HepG2 (cell line): ENCODE results near the gene CDC26. TPM values are rescaled to one million over a fixed set of nuclear protein-coding genes. Genes with fewer than 3 reads are reported as not detected.

ENCODE experiments used
- FOXA3 ChIP-seq: IDR thresholded peaks from 2 replicates; pipeline ENCODE4 v1.6.1; 2016; ENCODE audit warnings: missing genetic modification reagents, missing compliant biosample characterization
- GLI4 ChIP-seq: sonication (generic); formaldehyde crosslinking; IDR thresholded peaks from 2 replicates; pipeline ENCODE4 v1.5.1; 2020; ENCODE audit warnings: missing genetic modification reagents, mild to moderate bottlenecking, moderate library complexity, borderline replicate concordance
- HNRNPK ChIP-seq: fragments of 200-400 bp; formaldehyde crosslinking; IDR thresholded peaks from 2 replicates; pipeline ENCODE4 v1.6.1; 2018; ENCODE audit warnings: low read length, low read depth, moderate library complexity, mild to moderate bottlenecking; ENCODE audit not compliant: poor library complexity, severe bottlenecking
- KLF9 ChIP-seq: IDR thresholded peaks from 2 replicates; pipeline ENCODE4 v1.6.1; 2016; ENCODE audit warnings: low read depth
- NAIF1 ChIP-seq: sonication (generic); formaldehyde crosslinking; IDR thresholded peaks from 2 replicates; pipeline ENCODE4 v1.5.0; 2020; ENCODE audit warnings: mild to moderate bottlenecking, missing genetic modification reagents, borderline replicate concordance
- NCOA1 ChIP-seq: sonication (generic); formaldehyde crosslinking; IDR thresholded peaks from 2 replicates; pipeline ENCODE4 v1.9.0; 2021; ENCODE audit warnings: missing genetic modification reagents
- NFE2L1 ChIP-seq: sonication (generic); formaldehyde crosslinking; IDR thresholded peaks from 2 replicates; pipeline ENCODE4 v1.4.0; 2020; ENCODE audit warnings: missing genetic modification reagents, mild to moderate bottlenecking, borderline replicate concordance
- PITX1 ChIP-seq: sonication (generic); formaldehyde crosslinking; IDR thresholded peaks from 2 replicates; pipeline ENCODE4 v1.5.1; 2020; ENCODE audit warnings: mild to moderate bottlenecking, missing genetic modification reagents
- SIN3A ChIP-seq: IDR thresholded peaks from 2 replicates; pipeline ENCODE4 v1.6.1; 2011; ENCODE audit warnings: low read depth, mild to moderate bottlenecking, control low read depth, low read length, borderline replicate concordance
- SIX4 ChIP-seq: sonication (generic); formaldehyde crosslinking; IDR thresholded peaks from 2 replicates; pipeline ENCODE4 v1.4.0; 2020; ENCODE audit warnings: missing genetic modification reagents
- SSRP1 ChIP-seq: IDR thresholded peaks from 2 replicates; pipeline ENCODE4 v1.6.1; 2016; ENCODE audit warnings: control low read depth
- TARDBP ChIP-seq: sonication (generic); formaldehyde crosslinking; IDR thresholded peaks from 2 replicates; pipeline ENCODE4 v1.8.0; 2022; ENCODE audit warnings: mild to moderate bottlenecking, missing genetic modification reagents
- ZBTB8A ChIP-seq: sonication (generic); formaldehyde crosslinking; IDR thresholded peaks from 2 replicates; pipeline ENCODE4 v1.4.0; 2020; ENCODE audit warnings: mild to moderate bottlenecking, low read depth, missing genetic modification reagents, borderline replicate concordance
- ZFP36L1 ChIP-seq: sonication (generic); formaldehyde crosslinking; IDR thresholded peaks from 2 replicates; pipeline ENCODE4 v1.8.0; 2022; ENCODE audit warnings: mild to moderate bottlenecking, missing genetic modification reagents, moderate library complexity
- ZNF382 ChIP-seq: sonication (generic); formaldehyde crosslinking; IDR thresholded peaks from 2 replicates; pipeline ENCODE4 v1.5.0; 2020; ENCODE audit warnings: missing genetic modification reagents, mild to moderate bottlenecking, borderline replicate concordance
- ZNF615 ChIP-seq: sonication (generic); formaldehyde crosslinking; IDR thresholded peaks from 2 replicates; pipeline ENCODE4 v1.5.0; 2020; ENCODE audit warnings: mild to moderate bottlenecking, missing genetic modification reagents, borderline replicate concordance
- polyA plus RNA-seq, 8 experiments: library from polyadenylated mRNA; depleted of rRNA in 3 of 8; stranded (reverse) in 7 of 8; unstranded in 1 of 8; fragments of >200 nt; fragmentation: Illumina TruSeq in 4 of 8; extraction: Trizol in 4 of 8; gene quantifications; 2 replicates each; pipeline versions ENCODE4 v1.2.1 to v1.2.3, GENCODE V29; 2011 to 2016; ENCODE audit warnings: low read depth in 4 of 8, missing spikeins in 1 of 8, mixed read lengths in 1 of 8; ENCODE audit not compliant: insufficient read depth in 1 of 8
- total RNA-seq, 5 experiments: library from RNA; depleted of rRNA; stranded (reverse); fragments of >200 nt; fragmentation: Illumina TruSeq; extraction: Trizol; gene quantifications; 2 replicates each; pipeline ENCODE4 v1.2.3, GENCODE V29; 2016; ENCODE audit warnings: low read depth in 1 of 5
- TF ChIP-seq, protein P1 (sequence below): sonication (generic); formaldehyde crosslinking; IDR thresholded peaks from 2 replicates; pipeline ENCODE4; 2020; ENCODE audit warnings: missing genetic modification reagents, mild to moderate bottlenecking, borderline replicate concordance
- TF ChIP-seq, protein P2 (sequence below): sonication (generic); formaldehyde crosslinking; IDR thresholded peaks from 2 replicates; pipeline ENCODE4 v1.4.0; 2020; ENCODE audit warnings: missing genetic modification reagents
- TF ChIP-seq, protein P3 (sequence below): sonication (generic); formaldehyde crosslinking; IDR thresholded peaks from 2 replicates; pipeline ENCODE4 v1.4.0; 2020; ENCODE audit warnings: missing genetic modification reagents, mild to moderate bottlenecking, borderline replicate concordance

The CDC26 gene
- total and polyA plus RNA-seq, 2 of the 13 experiments (the other 11 are each of a cell fraction or from before 2014, with no cell fraction given) = 26.6 to 57.9 TPM

DNA sequence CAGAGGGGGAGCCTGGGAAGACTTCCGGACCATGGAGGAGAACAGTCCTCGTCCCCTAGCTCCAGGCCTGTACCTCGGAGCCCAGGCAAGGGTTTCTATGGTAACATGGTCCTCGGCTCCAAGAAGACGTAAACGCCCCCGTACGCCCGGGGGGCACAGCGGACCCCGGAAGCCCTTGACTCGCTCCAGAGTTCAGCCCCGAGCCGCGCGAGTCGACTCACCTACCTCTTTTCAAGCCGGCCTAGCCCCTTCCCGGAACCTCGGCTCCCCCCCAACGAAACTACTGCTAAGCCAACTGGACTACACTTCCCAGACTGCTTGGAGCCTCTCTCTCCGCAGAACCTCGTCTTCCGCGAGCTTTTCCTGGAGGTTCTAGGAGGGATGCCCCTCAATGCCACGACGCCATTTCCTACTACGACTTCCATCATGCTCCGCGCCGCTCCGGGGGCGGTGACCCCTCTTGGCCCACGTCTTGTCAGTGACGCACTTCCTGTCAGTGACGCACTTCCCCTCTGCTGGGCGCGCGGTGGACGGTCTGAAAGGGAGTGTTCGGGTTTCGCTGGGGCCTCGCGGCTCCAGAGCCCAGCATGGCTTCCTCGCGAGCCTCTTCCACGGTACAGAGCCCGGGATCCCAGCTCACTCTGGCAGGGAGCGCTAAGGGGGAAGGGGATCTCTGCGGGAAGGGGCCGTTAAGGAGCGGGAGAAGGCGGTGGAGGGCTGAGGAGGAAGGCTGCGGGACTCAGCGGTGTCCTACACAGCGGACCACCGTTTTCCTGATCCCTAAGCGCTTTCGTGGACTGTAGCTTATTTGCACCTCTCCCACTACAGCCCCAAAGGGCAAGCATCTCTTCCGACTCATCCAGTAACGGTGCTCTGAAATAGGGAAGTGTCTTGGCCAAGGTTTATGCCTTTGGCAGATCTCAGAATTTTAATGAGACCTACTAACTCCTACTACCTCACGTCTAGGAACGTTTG, at the start of gene CDC26, which contains the start of gene PRPF4 (continued):
- TF ChIP-seq, protein P1, sequence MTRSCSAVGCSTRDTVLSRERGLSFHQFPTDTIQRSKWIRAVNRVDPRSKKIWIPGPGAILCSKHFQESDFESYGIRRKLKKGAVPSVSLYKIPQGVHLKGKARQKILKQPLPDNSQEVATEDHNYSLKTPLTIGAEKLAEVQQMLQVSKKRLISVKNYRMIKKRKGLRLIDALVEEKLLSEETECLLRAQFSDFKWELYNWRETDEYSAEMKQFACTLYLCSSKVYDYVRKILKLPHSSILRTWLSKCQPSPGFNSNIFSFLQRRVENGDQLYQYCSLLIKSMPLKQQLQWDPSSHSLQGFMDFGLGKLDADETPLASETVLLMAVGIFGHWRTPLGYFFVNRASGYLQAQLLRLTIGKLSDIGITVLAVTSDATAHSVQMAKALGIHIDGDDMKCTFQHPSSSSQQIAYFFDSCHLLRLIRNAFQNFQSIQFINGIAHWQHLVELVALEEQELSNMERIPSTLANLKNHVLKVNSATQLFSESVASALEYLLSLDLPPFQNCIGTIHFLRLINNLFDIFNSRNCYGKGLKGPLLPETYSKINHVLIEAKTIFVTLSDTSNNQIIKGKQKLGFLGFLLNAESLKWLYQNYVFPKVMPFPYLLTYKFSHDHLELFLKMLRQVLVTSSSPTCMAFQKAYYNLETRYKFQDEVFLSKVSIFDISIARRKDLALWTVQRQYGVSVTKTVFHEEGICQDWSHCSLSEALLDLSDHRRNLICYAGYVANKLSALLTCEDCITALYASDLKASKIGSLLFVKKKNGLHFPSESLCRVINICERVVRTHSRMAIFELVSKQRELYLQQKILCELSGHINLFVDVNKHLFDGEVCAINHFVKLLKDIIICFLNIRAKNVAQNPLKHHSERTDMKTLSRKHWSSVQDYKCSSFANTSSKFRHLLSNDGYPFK (CRISPR knock-in tag) = peak; percentile 95
- TF ChIP-seq SSRP1 (CRISPR knock-in tag) (no peak), PITX1 (peak; percentile 97), SIX4 (no peak; the same call in 1 of the 2 replicates), NFE2L1 (CRISPR knock-in tag) (no peak), FOXA3 (peak; percentile 52; the same call in 1 of the 2 replicates), KLF9 (CRISPR knock-in tag) (peak; percentile 74; the same call in 1 of the 2 replicates), TARDBP (CRISPR knock-in tag) (peak; percentile 88), HNRNPK (no peak), NCOA1 (CRISPR knock-in tag) (no peak), ZNF382 (CRISPR knock-in tag) (no peak), GLI4 (peak; percentile 79; the same call in 1 of the 2 replicates), ZBTB8A (CRISPR knock-in tag) (no peak), ZNF615 (peak; percentile 62; the same call in 1 of the 2 replicates), ZFP36L1 (CRISPR knock-in tag) (no peak), NAIF1 (CRISPR knock-in tag) (no peak), SIN3A (peak; percentile 60; the same call in 1 of the 2 replicates)
- TF ChIP-seq, protein P2, sequence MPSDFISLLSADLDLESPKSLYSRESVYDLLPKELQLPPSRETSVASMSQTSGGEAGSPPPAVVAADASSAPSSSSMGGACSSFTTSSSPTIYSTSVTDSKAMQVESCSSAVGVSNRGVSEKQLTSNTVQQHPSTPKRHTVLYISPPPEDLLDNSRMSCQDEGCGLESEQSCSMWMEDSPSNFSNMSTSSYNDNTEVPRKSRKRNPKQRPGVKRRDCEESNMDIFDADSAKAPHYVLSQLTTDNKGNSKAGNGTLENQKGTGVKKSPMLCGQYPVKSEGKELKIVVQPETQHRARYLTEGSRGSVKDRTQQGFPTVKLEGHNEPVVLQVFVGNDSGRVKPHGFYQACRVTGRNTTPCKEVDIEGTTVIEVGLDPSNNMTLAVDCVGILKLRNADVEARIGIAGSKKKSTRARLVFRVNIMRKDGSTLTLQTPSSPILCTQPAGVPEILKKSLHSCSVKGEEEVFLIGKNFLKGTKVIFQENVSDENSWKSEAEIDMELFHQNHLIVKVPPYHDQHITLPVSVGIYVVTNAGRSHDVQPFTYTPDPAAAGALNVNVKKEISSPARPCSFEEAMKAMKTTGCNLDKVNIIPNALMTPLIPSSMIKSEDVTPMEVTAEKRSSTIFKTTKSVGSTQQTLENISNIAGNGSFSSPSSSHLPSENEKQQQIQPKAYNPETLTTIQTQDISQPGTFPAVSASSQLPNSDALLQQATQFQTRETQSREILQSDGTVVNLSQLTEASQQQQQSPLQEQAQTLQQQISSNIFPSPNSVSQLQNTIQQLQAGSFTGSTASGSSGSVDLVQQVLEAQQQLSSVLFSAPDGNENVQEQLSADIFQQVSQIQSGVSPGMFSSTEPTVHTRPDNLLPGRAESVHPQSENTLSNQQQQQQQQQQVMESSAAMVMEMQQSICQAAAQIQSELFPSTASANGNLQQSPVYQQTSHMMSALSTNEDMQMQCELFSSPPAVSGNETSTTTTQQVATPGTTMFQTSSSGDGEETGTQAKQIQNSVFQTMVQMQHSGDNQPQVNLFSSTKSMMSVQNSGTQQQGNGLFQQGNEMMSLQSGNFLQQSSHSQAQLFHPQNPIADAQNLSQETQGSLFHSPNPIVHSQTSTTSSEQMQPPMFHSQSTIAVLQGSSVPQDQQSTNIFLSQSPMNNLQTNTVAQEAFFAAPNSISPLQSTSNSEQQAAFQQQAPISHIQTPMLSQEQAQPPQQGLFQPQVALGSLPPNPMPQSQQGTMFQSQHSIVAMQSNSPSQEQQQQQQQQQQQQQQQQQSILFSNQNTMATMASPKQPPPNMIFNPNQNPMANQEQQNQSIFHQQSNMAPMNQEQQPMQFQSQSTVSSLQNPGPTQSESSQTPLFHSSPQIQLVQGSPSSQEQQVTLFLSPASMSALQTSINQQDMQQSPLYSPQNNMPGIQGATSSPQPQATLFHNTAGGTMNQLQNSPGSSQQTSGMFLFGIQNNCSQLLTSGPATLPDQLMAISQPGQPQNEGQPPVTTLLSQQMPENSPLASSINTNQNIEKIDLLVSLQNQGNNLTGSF (CRISPR knock-in tag) = 0 out of 2 replicates have a peak, but pooled peaks have one; percentile 32
- TF ChIP-seq, protein P3, sequence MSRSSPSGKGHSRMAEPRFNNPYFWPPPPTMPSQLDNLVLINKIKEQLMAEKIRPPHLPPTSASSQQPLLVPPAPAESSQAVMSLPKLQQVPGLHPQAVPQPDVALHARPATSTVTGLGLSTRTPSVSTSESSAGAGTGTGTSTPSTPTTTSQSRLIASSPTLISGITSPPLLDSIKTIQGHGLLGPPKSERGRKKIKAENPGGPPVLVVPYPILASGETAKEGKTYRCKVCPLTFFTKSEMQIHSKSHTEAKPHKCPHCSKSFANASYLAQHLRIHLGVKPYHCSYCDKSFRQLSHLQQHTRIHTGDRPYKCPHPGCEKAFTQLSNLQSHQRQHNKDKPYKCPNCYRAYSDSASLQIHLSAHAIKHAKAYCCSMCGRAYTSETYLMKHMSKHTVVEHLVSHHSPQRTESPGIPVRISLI (CRISPR knock-in tag) = no peak; the same call in 1 of the 2 replicates
